Measurements from ENCODE around the gene PIK3C2B.

Gene PIK3C2B

GRCh38 chr1:204475656-204476432, 18.8 kb downstream of the PIK3C2B start:
- H3K27ac ChIP-seq: no peak overlapping the region
- TF ChIP-seq ZFX (IDR thresholded peaks at IDR 0.05): no peak
- TF ChIP-seq CTCF (conservative IDR thresholded peaks at IDR 0.05): no peak

- H3K27ac ChIP-seq: no peak overlapping the region
- no peak for TF ChIP-seq ZFX (IDR thresholded peaks at IDR 0.05)
- TF ChIP-seq CTCF (conservative IDR thresholded peaks at IDR 0.05): no peak
These were observed 21.1 kb downstream of the PIK3C2B start for GRCh38 chr1:204473400-204473965.

GRCh38 chr1:204472660-204473059, 21.9 kb downstream of the PIK3C2B start:
- no peak overlapping the region for H3K27ac ChIP-seq
- TF ChIP-seq ZFX (IDR thresholded peaks at IDR 0.05) (no peak), CTCF (conservative IDR thresholded peaks at IDR 0.05) (no peak)

- H3K27ac ChIP-seq: no peak overlapping the region
- TF ChIP-seq ZFX (IDR thresholded peaks at IDR 0.05): no peak
- no peak for TF ChIP-seq CTCF (conservative IDR thresholded peaks at IDR 0.05)
These were observed 22.9 kb downstream of the PIK3C2B start for GRCh38 chr1:204471687-204472086.

- no peak overlapping the region for H3K27ac ChIP-seq
- TF ChIP-seq CTCF (conservative IDR thresholded peaks at IDR 0.05) (no peak), ZFX (IDR thresholded peaks at IDR 0.05) (no peak)
These were observed 25.3 kb downstream of the PIK3C2B start for GRCh38 chr1:204469304-204469703.

GRCh38 chr1:204468766-204469302, 25.8 kb downstream of the PIK3C2B start:
- no peak overlapping the region for H3K27ac ChIP-seq
- no peak for TF ChIP-seq CTCF (conservative IDR thresholded peaks at IDR 0.05)
- TF ChIP-seq ZFX (IDR thresholded peaks at IDR 0.05): no peak

GRCh38 chr1:204468206-204468605, 26.4 kb downstream of the PIK3C2B start:
- no peak for TF ChIP-seq CTCF (conservative IDR thresholded peaks at IDR 0.05)
- no peak for TF ChIP-seq ZFX (IDR thresholded peaks at IDR 0.05)
- H3K27ac ChIP-seq: no peak overlapping the region
